Stimulated activated CD4-positive, alpha-beta T cell treated with anti-CD3 and anti-CD28 coated beads, Interleukin-1b, Interleukin-23, amount 100 ng/mL, for 1 hour (primary cell): ENCODE data around the gene RLF.
"Not testable (repeated sequence)": the region's sequence is repeated elsewhere in the genome, so short reads cannot be mapped to it uniquely, and the experiment has no call there.

ENCODE experiments used
- DNase-seq, 2 donors: peaks; one replicate each; pipeline ENCODE4 v3.0.0-alpha.2; 2020; ENCODE audit warnings: low read depth in 2 of 2

The RLF gene

DNA sequence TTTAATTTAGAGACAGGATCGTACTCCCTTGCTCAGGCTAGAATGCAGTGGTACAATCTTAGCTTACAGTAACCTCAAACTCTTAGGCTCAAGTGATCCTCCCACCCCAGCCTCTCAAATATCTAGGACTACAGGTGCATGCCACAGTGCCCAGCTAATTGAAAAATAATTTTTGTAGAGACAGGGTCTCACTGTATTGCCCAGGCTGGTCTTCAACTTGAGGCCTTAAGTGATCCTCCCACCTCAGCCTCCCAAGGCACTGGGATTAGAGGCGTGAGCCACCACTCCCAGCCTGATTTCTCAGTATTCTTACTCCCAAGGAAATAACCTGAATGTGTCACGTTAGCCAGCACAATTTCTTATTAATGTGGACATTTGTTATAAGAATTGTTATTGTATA lies 9.8 kb downstream of the RLF start:
- DNase-seq: no peak

DNA sequence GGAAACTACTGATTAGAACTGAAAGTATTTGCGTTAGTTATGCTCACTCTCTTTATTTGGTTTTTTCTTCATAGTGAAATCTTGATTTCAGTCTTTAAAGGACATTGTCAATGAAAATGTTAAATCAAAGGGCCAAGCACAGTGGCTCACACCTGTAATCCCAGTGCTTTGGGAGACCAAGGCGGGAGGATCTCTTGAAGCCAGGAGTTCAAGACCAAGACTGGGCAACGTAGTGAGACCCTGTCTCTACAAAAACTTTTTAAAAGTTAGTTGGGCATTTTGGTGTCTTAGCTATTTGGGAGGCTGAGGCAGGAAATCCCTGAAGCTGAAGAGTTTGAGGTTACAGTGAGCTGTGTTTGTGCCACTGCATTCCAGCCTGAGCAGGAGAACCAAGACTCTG lies 13.6 kb downstream of the RLF start:
- DNase-seq: no peak

DNA sequence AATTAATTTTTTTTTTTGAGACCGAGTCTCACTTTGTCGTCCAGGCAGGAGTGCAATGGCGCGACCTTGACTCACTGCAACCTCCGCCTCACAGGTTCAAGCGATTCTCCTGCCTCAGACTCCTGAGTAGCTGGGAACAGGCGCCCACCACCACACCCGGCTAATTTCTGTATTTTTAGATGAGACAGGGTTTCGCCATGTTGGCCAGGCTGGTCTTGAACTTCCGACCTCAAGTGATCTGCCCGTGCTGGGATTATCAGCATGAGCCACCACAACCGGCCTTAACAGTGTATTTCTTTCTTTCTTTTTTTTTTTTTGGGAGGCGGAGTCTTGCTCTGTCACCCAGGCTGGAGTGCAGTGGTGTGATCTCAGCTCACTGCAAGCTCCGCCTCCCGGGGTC lies 15.8 kb downstream of the RLF start:
- not testable (repeated sequence) for DNase-seq

DNA sequence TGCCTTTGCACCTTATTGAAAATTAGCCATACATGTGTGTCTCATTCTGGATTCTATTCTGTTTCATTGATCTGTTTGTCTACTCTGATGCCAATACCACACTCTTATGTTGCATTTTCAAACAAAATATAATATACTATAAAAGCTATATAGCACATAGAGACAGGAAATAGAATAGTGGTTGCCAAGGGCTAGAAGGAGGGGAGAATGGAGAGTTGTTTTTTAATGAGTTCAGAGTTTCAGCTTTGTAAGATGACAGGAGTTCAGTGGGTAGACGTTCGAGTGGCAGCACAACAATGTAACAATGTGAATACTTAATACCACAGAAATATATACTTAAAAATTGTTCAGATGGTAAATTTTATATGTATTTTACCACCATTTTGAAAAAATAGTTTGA lies 17.0 kb downstream of the RLF start:
- DNase-seq: no peak

DNA sequence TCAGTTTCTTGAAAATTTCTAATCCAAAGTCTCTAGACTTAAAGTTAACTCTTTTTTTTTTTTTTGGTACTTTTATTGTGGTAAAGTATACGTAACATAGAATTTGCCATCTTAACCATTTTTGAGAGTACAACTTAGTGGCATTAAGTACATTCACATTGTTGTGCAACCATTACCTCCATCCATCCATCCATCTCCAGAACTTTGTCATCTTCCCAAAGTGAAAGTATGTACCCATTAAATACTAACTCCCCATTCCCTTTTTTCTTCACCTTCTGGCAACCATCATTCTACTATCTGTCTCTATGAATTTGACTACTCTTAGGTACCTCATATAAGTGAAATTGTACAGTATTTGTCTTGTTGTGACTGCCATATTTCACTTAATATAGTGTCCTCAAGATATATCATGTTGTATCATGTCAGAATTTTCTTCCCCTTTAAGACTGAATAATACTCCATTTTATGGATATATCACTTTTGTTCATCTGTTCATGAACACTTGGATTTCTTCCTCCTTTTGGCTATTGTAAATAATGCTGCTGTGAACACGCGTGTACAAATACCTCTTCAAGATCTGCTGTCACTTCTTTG lies 18.4 kb downstream of the RLF start:
- DNase-seq: no peak

DNA sequence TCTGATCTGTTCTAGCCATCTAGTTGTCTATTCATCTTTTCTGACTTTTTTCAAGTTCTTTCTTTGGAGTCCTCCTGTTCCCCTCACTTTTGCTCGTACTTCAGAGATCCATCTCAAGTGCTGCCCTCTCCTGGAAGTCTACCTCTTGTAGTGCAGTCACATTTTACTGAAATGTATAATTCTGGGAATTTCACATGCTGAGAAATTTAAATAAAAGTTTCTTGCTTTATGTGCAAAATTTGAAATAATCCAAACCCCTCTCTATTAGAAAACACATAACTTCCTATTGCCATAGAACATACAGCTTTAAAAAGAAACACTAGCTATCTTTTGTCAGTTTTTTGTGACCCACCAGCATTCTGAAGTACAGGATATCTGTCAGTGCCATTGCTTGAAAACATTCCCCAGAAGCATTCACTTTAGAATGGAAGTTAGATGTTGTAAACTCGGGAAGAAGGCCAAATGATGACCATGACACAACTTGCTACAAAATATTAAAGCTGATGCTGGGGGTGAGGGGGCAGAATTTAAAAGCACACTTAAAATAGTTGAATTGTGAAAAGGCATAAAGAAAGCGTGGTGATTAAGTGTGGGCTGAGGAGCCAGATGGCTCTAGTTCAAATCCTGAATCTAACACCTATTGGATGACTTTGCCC lies 22.0 kb downstream of the RLF start:
- DNase-seq: no peak

DNA sequence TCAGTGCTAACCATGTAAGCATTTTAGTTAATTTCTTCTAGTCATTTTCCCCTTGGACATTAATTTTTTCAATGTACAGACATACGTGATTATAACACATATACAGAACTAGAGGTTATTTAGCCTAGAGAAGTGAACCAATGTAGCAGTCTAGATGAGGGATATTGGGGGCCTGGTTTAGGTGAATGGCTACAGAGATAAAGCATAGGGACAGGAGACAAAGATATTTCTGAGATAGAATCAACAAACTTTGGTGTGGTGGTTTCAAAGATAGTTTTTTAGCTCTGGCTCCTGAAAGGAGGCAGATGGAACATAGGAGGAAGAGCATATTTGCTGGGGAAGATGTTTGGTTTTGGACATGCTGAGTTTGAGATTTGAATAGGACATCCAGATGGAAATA lies 23.0 kb downstream of the RLF start:
- DNase-seq: no peak

DNA sequence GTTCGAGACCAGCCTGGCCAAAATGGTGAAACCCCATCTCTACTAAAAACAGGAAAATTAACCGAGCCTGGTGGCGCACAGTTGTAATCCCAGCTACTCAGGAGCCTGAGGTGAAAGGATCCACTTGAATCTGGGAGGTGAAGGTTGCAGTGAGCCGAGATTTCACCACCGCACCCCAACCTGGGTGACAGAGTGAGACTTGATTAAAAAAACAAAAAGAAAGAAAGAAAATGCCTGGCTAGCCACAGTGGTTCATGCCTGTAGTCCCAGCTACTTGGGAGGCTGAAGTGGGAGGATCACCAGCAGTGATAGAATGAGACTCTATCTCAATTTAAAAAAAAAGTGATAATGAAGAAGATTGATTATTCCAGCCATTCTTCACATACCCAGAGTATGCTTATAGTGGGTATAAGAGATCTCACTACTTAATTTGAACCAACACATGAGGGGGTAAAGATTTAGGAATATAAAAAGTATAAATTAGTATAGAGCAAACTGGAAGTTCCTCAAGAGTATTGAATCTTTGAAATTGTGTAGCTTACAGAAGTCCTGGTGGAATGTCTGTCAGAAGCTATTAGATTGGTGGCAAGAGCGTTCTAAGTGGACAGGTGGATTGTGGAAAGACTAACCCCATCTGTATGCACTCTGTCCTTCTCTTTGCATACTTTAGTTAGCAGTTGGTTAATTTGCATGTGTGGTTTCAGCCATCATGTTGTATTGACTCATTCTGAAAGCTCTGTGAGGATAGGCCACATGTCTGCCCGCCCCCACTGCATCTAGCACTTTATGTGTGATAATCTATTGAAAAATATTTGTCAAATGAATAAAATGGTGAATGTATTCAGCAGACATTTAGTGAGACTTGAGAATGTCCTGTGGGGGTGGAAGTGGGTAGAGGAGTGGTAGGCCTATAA lies 25.0 kb downstream of the RLF start:
- DNase-seq: peak in 1 of 2 donors; percentile 24

DNA sequence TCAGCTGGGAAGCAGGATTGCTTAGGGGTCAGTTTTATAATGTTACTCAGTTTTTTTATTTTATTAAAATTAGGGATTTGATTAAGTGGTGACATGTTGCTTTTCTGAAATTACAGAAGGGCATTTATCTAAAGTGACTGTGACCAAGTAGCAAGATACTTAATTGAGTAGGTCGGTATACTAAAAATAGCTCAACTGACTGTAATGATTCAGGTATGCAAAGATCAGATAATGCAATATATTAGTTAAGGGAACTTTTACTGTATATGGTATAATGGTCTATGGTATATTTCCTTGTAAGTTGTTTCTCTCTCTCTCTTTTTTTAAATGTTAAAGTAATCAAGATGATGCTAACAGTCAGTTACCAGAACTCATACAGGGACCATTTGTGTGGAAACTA lies 26.2 kb downstream of the RLF start:
- no peak for DNase-seq

DNA sequence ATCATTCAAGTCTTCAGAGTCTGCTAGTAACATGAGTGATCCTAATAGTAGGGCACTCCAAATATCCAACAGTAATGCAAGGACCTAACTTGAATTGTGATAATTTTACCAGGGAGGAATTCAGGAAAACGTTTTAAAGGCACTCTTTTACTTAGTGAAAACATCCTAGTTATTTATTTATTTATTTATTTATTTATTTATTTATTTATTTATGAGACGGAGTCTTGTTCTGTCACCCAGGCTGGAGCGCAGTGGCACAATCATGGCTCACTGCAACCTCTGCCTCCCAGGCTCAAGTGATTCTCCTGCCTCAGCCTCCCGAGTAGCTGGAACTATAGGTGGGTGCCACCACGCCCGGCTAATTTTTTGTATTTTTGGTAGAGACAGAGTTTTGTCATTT lies 33.5 kb downstream of the RLF start:
- DNase-seq: not testable (repeated sequence)

DNA sequence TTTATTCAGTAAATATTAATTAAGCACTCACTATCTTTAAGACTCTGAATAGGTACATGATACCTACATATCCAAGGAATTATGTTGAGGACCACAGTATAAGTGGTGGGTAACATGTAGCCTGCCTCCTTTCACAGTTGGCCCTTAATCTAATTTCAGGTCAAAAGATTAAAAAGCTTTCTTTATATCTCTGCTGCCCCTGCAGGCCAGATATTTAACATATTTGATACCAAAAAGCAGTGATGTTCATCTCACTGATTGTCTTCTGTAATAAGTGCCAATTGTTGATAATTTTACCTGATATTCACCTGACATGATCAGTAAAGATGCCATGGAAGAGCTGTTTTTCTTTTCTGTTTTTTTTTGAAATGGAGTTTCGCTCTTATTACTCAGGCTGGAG lies 36.5 kb downstream of the RLF start:
- DNase-seq: no peak

DNA sequence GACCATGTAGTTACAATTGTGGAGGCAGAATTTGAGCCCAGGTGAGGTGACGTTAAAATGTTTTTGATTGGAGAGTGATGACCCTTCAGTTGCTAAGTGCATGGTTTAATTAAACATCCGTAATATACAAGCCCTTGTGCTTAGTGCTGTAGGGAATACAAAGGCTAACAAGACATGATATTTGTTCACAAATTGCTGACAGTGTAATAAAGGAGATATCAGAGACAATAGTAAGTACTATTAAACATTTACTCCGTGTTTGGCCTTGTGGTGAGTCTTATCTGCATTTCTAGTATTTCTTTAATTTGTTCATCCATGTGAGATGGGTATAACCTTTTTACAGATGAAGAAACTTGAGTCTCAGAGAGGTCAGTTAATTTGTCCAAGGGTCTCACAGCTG lies 37.9 kb downstream of the RLF start:
- no peak for DNase-seq

DNA sequence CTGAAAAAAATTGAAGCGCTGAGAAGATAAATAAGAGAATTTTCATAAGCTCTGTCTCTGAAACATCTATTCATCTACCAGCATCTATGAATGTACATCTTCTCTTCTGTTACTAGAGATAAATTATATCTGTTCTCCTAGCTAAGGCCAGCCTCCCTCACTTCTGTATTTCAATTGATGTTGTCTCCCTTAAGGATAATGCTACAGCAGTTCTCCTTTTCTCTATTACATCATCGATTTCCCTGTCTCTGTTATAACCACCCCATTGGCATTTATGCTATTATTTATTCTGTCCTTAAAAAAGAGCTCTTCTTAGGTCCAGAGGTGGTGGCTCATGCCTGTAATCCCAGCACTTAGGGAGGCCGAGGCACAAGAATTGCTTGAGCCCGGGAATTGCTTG lies 43.7 kb downstream of the RLF start:
- DNase-seq: no peak

DNA sequence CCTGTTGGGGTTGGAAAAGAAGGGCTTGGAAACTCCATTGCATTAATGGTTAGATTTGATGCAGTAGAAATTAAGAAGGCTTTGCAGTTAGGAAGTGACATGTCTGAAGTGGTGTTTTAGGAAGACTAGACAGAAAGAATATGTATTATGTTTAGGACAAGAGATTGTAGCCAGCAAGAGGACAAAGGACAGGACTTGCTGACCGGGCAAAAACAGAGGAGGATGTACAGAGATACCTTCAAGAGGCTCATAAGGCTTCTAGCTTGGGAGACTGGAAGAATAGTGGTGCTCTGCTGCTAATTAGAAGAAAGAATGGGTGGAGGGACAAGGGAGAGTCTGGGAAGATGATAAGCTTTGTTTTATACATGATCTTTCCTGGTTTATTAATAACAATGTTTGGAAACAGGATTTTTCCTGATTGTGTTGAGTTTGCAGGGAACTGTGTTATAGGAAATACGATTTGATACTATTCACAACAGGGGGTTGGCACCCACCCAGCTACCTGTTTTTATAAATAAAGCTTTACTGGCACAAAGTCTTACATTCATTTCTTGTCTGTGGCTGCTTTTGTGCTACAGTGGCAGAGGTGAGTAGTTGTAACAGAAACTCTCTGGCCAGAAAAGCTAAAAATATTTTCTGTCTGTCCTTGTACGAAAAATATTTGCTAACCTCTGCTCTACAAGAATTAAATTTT lies 49.5 kb downstream of the RLF start:
- DNase-seq: no peak

DNA sequence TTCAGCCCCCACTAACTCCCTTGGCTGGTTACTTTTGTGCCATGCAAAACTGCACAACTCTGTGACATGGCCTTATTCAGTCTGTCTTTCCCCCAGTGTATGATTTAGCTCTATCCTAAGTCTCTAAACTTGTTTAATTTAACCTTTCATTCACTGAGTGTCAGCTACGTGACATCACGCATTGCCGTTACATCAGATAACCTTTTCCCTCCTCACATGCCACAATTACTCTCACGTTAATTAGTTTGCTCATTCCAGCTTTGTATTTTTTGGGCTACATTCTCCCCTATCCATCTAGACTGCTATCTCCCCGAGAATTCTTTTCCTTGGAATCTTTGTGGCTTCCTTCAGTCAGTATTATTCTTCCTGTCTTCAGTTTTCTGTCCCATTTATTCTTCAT lies 57.1 kb downstream of the RLF start:
- DNase-seq: no peak

DNA sequence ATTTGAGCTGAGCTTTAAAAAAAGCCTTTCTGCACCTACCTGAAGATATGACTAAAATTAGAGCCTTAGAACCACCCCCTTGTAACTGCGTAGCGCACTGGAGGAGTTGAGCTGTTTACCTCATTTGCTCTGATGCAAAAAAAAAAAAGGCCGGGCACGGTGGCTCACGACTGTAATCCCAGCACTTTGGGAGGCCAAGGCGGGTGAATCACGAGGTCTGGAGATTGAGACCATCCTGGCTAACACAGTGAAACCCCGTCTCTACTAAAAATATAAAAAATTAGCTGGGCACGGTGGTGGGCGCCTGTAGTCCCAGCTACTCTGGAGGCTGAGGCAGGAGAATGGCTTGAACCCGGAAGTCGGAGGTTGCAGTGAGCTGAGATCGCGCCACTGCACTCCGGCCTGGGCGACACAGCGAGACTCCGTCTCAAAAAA lies 60.3 kb downstream of the RLF start:
- not testable (repeated sequence) for DNase-seq

DNA sequence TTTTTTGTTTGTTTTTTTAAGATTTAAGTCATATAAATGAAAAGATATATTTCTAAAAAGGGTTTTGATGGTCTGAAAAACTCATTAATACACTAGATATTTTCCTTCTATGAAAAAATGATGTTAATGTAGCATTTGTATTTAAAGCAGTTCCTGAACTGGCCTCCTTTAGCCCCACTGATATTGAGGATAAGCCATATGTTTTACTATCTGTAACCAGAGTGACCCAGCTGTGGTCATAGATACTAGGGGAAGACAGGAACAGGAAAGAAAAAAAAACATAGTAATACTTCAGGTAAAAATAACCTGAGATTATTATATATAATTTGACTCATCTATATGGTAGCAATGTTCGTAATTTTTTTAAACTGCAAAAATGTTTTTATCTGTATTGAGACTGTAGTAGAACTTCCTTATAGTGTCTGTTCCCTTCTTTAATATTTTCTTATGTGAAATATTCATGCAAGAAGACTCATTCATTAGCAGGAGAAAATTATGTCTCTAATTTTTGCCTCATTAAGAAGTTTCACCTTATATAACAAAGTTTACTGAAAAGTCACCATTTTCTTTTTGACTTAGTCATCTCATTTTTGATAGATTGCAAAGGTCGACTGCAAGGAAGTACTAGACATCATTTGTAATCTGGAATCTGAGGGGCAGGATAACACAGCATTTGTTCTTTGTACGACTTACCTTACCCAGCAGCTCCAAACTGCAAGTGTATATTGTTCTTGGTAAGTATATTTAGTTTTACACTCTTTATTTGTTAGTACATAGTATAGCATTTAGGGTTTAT lies 61.0 kb downstream of the RLF start:
- no peak for DNase-seq

DNA sequence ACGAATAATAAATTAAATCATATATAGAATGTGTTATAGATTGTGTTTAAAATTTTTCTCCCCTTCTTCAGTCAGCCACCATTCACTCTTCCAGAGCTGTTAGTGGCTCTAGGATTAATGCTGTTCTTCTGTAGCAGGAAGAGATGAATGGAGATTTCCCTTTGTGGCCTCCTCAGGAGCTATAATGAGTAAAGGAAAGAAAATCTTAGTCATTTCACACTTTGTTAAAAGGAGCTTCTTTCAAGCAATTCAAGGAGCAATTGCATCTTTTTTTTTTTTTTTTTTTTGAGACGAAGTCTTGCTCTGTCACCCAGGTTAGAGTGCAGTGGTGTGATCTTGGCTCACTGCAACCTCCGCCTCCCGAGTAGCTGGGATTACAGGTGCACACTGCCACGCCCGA lies 62.9 kb downstream of the RLF start:
- no peak for DNase-seq

DNA sequence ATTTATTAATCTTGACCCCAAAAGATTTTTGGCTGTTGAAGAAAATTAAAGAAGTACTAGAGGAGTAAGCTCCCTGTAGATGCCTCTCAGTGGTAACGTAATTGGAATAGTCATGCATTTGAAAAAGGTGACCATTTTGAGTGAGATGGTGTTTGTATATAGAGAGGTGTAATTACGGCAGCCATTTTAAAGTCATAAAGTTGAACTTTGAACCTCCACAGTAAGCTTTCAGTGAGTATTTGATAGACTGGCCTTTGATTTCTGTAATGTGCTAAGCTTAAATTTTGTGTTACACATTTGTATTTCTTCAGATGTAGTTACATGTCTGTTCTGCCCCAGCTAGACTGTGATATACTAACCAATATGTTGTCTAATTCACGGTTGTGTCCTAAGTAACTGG lies 65.0 kb downstream of the RLF start:
- no peak for DNase-seq

DNA sequence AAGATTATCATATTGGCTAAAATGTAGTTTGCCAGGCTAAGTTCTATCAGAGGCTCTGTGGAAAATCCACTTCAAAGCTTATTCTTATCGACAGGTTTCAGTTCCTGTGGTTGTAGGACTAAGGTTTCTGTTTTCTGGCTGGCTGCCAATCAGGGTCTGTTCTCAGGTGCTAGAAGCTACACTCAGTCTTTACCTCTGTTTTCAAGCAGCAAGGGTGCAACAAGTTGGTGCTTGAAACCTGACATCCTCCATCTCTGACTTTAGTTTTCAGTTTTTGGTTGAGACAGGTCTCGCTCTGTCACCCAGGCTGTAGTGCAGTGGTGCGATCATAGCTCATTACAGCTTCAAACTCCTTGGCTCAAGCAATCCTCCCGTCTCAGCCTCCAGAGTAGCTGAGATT lies 71.3 kb downstream of the RLF start:
- peak in 1 of 2 donors; percentile 18 for DNase-seq

DNA sequence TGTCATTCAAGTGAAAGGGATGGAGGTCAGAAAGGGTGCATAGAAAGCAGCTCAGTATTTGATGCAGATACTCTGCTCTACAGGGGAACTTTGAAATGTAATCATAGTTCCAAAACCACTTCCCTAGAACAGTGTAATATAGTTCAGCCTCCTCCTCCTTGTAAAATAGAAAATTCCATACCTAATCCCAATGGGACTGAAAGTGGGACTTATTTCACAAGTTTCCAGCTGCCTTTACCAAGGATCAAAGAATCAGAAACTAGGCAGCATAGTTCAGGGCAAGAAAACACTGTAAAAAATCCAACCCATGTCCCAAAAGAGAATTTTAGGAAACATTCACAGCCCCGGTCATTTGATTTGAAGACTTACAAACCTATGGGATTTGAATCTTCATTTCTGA lies 78.4 kb downstream of the RLF start:
- DNase-seq: no peak

DNA sequence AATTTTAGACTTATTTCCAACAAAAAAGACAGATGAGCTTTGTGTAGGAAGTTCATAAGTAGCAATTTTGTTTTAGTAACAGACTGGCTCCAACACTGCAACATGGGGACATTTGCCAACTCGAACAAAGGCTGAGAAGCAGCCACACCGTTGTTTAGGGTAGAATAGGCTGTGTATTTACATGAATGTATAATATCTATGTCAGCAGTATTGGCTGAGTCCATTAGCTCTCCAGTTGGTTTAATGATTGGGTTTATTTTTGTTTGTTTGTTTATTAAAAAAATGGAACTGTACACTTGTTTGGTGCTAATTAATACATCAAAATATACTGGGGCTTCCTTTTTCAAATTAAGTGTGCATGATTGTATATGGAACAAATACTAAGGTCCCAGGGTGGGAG lies 79.2 kb downstream of the RLF start:
- DNase-seq: no peak
